ENCODE measurements around the gene RNF146.
"Not testable (repeated sequence)": the region's sequence is repeated elsewhere in the genome, so short reads cannot be mapped to it uniquely, and the experiment has no call there.

Gene RNF146

GRCh38 chr6:127266178-127266891 lies at the start of gene RNF146:
TSS of gene RNF146 (plus strand) at chr6:127266864. CDS start at chr6:127280339, 13,475 bp downstream.
- DNase-seq = peak; percentile 90 to 92

GRCh38 chr6:127219869-127220268 lies 46.8 kb upstream of the RNF146 start:
- no peak for DNase-seq

- DNase-seq = no peak
Observed at GRCh38 chr6:127221201-127221600, 45.5 kb upstream of the RNF146 start.

GRCh38 chr6:127222418-127222817 lies 44.2 kb upstream of the RNF146 start:
- DNase-seq = no peak

GRCh38 chr6:127225497-127225896 lies 41.2 kb upstream of the RNF146 start:
- DNase-seq = no peak

GRCh38 chr6:127233819-127234218 lies 32.8 kb upstream of the RNF146 start:
- DNase-seq = not testable (repeated sequence)

- no peak for DNase-seq
Observed at GRCh38 chr6:127243501-127243900, 23.2 kb upstream of the RNF146 start.

GRCh38 chr6:127247114-127248096 lies 19.3 kb upstream of the RNF146 start:
- DNase-seq = no peak

- no peak for DNase-seq
Observed at GRCh38 chr6:127249621-127250020, 17.0 kb upstream of the RNF146 start.

- no peak for DNase-seq
Observed at GRCh38 chr6:127255286-127255685, 11.4 kb upstream of the RNF146 start.

- DNase-seq = no peak
Observed at GRCh38 chr6:127262896-127263295, 3.8 kb upstream of the RNF146 start.

GRCh38 chr6:127263481-127263880 lies 3.2 kb upstream of the RNF146 start:
- DNase-seq = no peak

GRCh38 chr6:127266892-127267645 lies 405 bp downstream of the RNF146 start:
- peak; percentile 63 to 78 for DNase-seq

- no peak for DNase-seq
Observed at GRCh38 chr6:127267646-127268625, 1.3 kb downstream of the RNF146 start.

- no peak for DNase-seq
Observed at GRCh38 chr6:127272576-127272975, 5.9 kb downstream of the RNF146 start.

GRCh38 chr6:127273499-127273898 lies 6.8 kb downstream of the RNF146 start:
- no peak for DNase-seq

GRCh38 chr6:127276331-127276730 lies 9.7 kb downstream of the RNF146 start:
- no peak for DNase-seq

- no peak for DNase-seq
Observed at GRCh38 chr6:127277878-127278843, 11.5 kb downstream of the RNF146 start.

GRCh38 chr6:127279815-127280214 lies 13.2 kb downstream of the RNF146 start:
- DNase-seq = no peak

GRCh38 chr6:127282184-127282583 lies 15.5 kb downstream of the RNF146 start:
- no peak for DNase-seq

GRCh38 chr6:127288705-127289104 lies 22.0 kb downstream of the RNF146 start:
- DNase-seq = no peak

Measured in hippocampal formation (tissue), 2 donors.